Measurements from ENCODE around the gene ZNF33B.

DNA sequence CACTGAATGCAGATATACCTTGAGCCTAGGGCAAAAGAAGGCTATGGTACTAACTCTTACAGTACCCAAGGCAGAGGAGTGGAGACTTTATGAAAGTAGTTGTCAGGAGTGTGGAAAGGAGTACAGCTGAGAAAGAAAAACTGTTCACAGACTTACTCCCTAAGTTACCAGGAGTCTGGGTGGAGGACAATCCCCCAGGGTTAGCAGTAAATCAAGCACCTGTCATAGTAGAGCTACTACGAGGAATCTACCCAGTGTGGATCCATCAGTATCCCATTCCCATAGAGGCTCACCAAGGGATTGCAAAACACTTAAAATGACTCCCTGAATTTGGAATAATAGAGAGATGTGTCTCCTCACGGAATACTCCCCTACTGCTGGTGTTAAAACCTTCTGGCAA is 10.1 kb upstream of the ZNF33B start:
- TF ChIP-seq GATA2 (IDR thresholded peaks at IDR 0.05; ENCODE audit: low read depth, low read length): no peak
- TF ChIP-seq GATA3 (IDR thresholded peaks at IDR 0.05; ENCODE audit: low read depth, low read length): no peak

Measured in SH-SY5Y (cell line).